GM12801 (cell line): ENCODE results near the gene RBMS1.

Experiments
- CTCF ChIP-seq: IDR thresholded peaks from one replicate; pipeline ENCODE4 v1.5.1; 2011; ENCODE audit warnings: control low read depth; ENCODE audit not compliant: insufficient read length; ENCODE audit errors: extremely low read depth

The RBMS1 gene

DNA sequence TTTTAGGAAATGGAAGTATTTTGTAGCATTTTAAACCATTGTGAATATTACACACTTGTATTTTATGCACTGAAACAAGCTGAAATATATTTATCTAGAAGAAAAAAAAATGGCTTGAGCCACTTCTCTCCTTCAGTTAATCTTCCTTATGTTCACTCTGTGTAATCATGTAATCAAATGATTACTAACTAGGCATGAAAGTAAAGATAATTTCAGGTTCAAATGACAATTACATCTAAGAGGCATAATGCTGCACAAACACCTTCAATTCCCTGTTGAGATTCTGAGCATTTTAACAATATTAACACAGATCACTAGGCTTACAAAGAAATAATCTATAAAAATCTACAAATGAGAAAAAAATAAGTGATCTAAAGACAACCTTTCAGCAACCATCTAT lies 173.9 kb downstream of the RBMS1 start:
- no peak for TF ChIP-seq CTCF

GRCh38 chr2:160318218-160318617 lies 175.4 kb downstream of the RBMS1 start:
- no peak for TF ChIP-seq CTCF

GRCh38 chr2:160317181-160318099 lies 176.2 kb downstream of the RBMS1 start:
- no peak for TF ChIP-seq CTCF

DNA sequence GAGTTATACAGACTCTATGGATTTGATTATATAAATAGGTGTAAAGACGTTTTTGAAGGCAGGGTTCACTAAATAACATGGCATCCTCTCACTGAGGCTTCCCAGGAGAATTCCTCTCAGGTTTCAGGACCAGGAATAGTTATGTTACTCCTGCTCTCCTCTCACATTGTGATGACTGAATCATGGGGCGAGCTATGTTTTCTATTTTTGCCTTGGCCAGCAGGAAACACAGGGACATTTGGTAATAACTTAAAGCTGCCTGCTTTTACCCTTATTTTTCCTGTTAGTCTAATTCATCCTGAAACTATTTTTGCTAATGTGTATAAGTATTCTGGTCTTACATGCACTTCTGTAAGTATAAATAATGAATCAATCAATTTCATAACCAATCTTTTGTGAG lies 178.3 kb downstream of the RBMS1 start:
- no peak for TF ChIP-seq CTCF

DNA sequence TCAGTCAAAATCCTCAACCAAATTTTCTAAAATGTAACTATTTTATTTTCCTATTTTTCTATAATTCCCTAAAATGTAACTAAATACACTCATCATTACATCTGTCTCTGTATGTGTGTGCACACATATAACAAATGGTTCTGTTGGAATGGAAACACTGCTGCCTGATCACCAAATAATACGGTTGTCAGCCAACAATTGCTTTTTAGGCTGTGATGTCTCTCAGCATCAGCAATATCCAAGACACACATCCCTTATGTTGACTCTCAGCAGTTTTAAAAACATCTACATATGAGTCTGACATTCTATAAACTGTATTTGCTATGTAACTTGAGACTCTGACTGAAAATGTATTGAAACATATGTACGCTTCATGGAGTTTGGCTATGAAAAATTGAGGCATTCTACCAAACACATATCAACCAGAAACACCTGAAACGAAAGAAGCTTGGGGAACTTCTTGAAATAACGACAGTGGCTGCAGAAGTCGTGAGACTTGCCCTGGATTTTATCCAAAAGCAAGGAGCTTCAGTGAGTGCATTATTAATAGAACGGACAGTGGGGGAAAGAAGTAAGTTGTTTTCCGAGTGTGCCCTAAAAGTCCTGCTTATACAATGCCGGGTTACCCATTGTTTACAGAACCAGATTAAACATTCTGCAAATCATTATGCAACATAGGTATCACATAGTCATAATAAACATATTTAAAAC lies 183.3 kb downstream of the RBMS1 start:
- TF ChIP-seq CTCF, result no peak

DNA sequence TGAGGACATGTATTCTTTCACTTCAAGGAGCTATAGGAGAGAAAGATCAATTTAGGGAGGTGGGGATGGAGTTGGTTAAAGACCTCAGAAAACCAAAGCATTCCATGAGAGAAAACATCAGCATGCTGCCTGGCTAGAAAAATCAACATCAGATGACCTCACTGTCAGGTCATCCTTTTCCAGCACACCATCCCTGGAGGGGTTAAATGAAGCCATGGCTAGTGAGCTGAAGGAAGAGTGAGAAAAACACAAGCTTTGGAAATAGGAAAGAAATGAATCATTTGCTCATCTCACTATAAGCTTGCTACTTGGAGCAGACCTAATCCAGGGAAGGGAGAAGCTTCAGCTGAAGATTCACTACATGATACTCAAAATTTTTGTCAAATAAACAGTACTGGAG lies 184.0 kb downstream of the RBMS1 start:
- no peak for TF ChIP-seq CTCF

DNA sequence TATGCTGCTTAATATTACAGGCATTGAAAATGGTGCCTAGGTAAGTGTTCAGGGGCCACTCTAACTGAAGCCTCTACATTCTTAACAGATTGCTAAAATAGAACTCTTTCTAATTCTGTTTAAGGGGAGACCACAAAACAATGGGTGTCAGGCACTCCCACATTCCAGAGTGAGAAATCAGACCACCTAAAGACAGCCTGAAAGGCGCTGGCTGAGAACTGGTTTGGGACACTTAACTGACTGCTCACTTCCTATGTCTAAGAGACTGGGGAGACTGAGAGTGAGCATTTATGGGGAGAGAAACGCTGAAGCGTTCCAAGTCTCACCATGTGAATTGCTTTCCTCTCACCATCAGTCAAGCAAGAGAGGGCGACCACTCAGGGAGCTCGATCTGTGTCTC lies 184.7 kb downstream of the RBMS1 start:
- TF ChIP-seq CTCF, result no peak
